ENCODE results near the gene COX7B2.

COX7B2 gene

GRCh38 chr4:46889410-46889809 lies 19.6 kb downstream of the COX7B2 start:
- H3K9ac ChIP-seq (ENCODE audit: low read length), result no peak overlapping the region
- H3K9me3 ChIP-seq (ENCODE audit: control insufficient read depth, low read depth, low read length), result no peaks in the 10 kb centered on the region
- H3K27ac ChIP-seq (ENCODE audit: low read length), result no peak overlapping the region
- H3K4me3 ChIP-seq (ENCODE audit: low read length), result no peak overlapping the region
- no peaks in the 10 kb centered on the region for H3K27me3 ChIP-seq (ENCODE audit: control insufficient read depth, insufficient read depth, low read length)
- no peaks in the 10 kb centered on the region for H3K4me1 ChIP-seq (ENCODE audit: control insufficient read depth, low read depth, low read length)
- no peaks in the 10 kb centered on the region for H3K36me3 ChIP-seq (ENCODE audit: control insufficient read depth, low read depth, low read length)

GRCh38 chr4:46886711-46887110 lies 22.3 kb downstream of the COX7B2 start:
- Histone ChIP-seq H3K4me3 (ENCODE audit: low read length) (no peak overlapping the region), H3K4me1 (ENCODE audit: control insufficient read depth, low read depth, low read length) (no peaks in the 10 kb centered on the region), H3K27ac (ENCODE audit: low read length) (no peak overlapping the region), H3K36me3 (ENCODE audit: control insufficient read depth, low read depth, low read length) (no peaks in the 10 kb centered on the region), H3K9me3 (ENCODE audit: control insufficient read depth, low read depth, low read length) (no peaks in the 10 kb centered on the region), H3K27me3 (ENCODE audit: control insufficient read depth, insufficient read depth, low read length) (no peaks in the 10 kb centered on the region), H3K9ac (ENCODE audit: low read length) (no peak overlapping the region)

DNA sequence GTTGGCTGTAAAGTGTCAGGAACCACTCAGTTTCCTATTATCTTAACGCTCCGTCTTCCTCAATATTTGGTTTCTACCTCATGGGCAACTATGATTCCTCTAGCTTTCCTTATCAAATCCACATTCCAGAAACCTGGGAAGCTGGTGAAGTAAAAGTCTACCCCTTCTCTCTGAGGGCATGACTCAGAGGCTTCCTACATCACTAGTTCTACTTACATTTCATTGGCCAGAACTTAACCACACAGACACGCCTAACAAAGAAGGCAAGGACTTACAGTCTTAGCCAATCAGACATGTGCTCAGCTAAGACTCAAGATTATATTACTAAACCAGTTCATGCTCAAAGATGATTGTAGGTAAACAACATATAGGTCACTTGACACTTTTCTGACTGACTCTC lies 30.4 kb downstream of the COX7B2 start:
- Histone ChIP-seq H3K4me3 (ENCODE audit: low read length) (no peak overlapping the region), H3K27me3 (ENCODE audit: control insufficient read depth, insufficient read depth, low read length) (no peaks in the 10 kb centered on the region)

GRCh38 chr4:46874811-46875210 lies 34.2 kb downstream of the COX7B2 start:
- no peaks in the 10 kb centered on the region for H3K9me3 ChIP-seq (ENCODE audit: control insufficient read depth, low read depth, low read length)

More for the DNA sequence above, 30.4 kb downstream of the COX7B2 start:
- no peaks in the 10 kb centered on the region for H3K36me3 ChIP-seq (ENCODE audit: control insufficient read depth, low read depth, low read length)
- no peak overlapping the region for H3K27ac ChIP-seq (ENCODE audit: low read length)
- no peaks in the 10 kb centered on the region for H3K9me3 ChIP-seq (ENCODE audit: control insufficient read depth, low read depth, low read length)
- H3K4me1 ChIP-seq (ENCODE audit: control insufficient read depth, low read depth, low read length), result no peaks in the 10 kb centered on the region
- no peak overlapping the region for H3K9ac ChIP-seq (ENCODE audit: low read length)

DNA sequence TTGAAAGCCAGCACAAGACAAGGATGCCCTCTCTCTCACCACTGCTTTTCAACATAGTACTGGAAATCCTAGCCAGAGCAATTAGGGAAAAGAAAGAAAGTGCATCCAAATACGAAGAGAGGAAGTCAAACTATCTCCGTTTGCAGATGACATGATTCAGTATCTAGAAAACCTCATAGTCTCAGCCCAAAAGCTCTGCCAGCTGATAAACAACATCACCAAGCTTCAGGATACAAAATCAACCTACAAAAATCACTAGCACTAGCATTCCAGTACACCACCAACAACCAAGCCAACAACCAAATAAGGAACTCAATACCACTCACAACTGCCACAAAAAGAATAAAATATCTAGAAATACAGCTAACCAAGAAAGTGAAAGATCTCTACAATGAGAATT lies 38.6 kb downstream of the COX7B2 start:
- H3K36me3 ChIP-seq (ENCODE audit: control insufficient read depth, low read depth, low read length), result no peaks in the 10 kb centered on the region
- H3K4me1 ChIP-seq (ENCODE audit: control insufficient read depth, low read depth, low read length), result no peaks in the 10 kb centered on the region
- H3K27me3 ChIP-seq (ENCODE audit: control insufficient read depth, insufficient read depth, low read length), result no peaks in the 10 kb centered on the region
- no peaks in the 10 kb centered on the region for H3K9me3 ChIP-seq (ENCODE audit: control insufficient read depth, low read depth, low read length)
- no peak overlapping the region for H3K4me3 ChIP-seq (ENCODE audit: low read length)
- H3K27ac ChIP-seq (ENCODE audit: low read length), result no peak overlapping the region
- no peak overlapping the region for H3K9ac ChIP-seq (ENCODE audit: low read length)

More at GRCh38 chr4:46874811-46875210, 34.2 kb downstream of the COX7B2 start:
- Histone ChIP-seq H3K9ac (ENCODE audit: low read length) (no peak overlapping the region), H3K4me3 (ENCODE audit: low read length) (no peak overlapping the region), H3K4me1 (ENCODE audit: control insufficient read depth, low read depth, low read length) (no peaks in the 10 kb centered on the region), H3K27ac (ENCODE audit: low read length) (no peak overlapping the region), H3K36me3 (ENCODE audit: control insufficient read depth, low read depth, low read length) (no peaks in the 10 kb centered on the region), H3K27me3 (ENCODE audit: control insufficient read depth, insufficient read depth, low read length) (no peaks in the 10 kb centered on the region)

GRCh38 chr4:46856333-46856732 lies 52.7 kb downstream of the COX7B2 start:
- Histone ChIP-seq H3K27ac (ENCODE audit: low read length) (no peak overlapping the region), H3K4me1 (ENCODE audit: control insufficient read depth, low read depth, low read length) (no peaks in the 10 kb centered on the region), H3K27me3 (ENCODE audit: control insufficient read depth, insufficient read depth, low read length) (no peaks in the 10 kb centered on the region), H3K36me3 (ENCODE audit: control insufficient read depth, low read depth, low read length) (no peaks in the 10 kb centered on the region), H3K9me3 (ENCODE audit: control insufficient read depth, low read depth, low read length) (no peaks in the 10 kb centered on the region), H3K4me3 (ENCODE audit: low read length) (no peak overlapping the region), H3K9ac (ENCODE audit: low read length) (no peak overlapping the region)

- no peak overlapping the region for H3K9ac ChIP-seq (ENCODE audit: low read length)
- H3K27ac ChIP-seq (ENCODE audit: low read length), result no peak overlapping the region
- no peak overlapping the region for H3K4me3 ChIP-seq (ENCODE audit: low read length)
- H3K4me1 ChIP-seq (ENCODE audit: control insufficient read depth, low read depth, low read length), result no peaks in the 10 kb centered on the region
- H3K9me3 ChIP-seq (ENCODE audit: control insufficient read depth, low read depth, low read length), result no peaks in the 10 kb centered on the region
- H3K36me3 ChIP-seq (ENCODE audit: control insufficient read depth, low read depth, low read length), result no peaks in the 10 kb centered on the region
- no peaks in the 10 kb centered on the region for H3K27me3 ChIP-seq (ENCODE audit: control insufficient read depth, insufficient read depth, low read length)
Observed at GRCh38 chr4:46852800-46853199, 56.2 kb downstream of the COX7B2 start.

GRCh38 chr4:46850026-46850425 lies 59.0 kb downstream of the COX7B2 start:
- no peak overlapping the region for H3K4me3 ChIP-seq (ENCODE audit: low read length)
- no peaks in the 10 kb centered on the region for H3K9me3 ChIP-seq (ENCODE audit: control insufficient read depth, low read depth, low read length)
- H3K4me1 ChIP-seq (ENCODE audit: control insufficient read depth, low read depth, low read length), result no peaks in the 10 kb centered on the region
- H3K27me3 ChIP-seq (ENCODE audit: control insufficient read depth, insufficient read depth, low read length), result no peaks in the 10 kb centered on the region
- H3K9ac ChIP-seq (ENCODE audit: low read length), result no peak overlapping the region
- no peak overlapping the region for H3K27ac ChIP-seq (ENCODE audit: low read length)
- no peaks in the 10 kb centered on the region for H3K36me3 ChIP-seq (ENCODE audit: control insufficient read depth, low read depth, low read length)

DNA sequence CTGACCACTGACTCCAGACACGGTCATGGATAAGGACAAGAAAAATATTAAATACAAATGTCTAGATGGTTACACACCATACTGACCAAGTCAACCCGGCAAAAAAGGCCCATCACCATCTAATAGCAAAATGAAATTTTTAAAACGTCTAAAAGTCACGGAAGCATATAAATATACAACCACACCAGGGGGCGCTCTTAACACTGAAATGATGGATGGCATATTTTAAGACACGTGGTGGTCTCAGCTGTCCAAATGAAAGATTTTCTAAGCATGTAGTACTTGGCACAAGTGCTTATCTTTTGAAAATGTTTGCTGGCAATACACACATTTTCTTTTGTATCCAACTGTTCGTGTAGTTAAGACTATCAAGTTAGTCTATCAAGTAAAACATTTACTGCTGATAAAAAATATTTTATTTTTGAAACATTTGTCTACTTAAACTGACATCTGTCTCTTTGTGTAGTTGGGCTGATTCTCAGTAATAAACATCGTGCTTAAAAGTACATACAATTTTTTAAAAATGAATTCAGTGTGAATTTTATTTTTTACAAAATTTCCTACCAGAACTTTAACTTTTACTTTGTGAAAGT lies 64.6 kb downstream of the COX7B2 start:
- no peaks in the 10 kb centered on the region for H3K9me3 ChIP-seq (ENCODE audit: control insufficient read depth, low read depth, low read length)
- H3K27me3 ChIP-seq (ENCODE audit: control insufficient read depth, insufficient read depth, low read length), result no peaks in the 10 kb centered on the region
- H3K9ac ChIP-seq (ENCODE audit: low read length), result no peak overlapping the region
- no peaks in the 10 kb centered on the region for H3K36me3 ChIP-seq (ENCODE audit: control insufficient read depth, low read depth, low read length)
- H3K4me3 ChIP-seq (ENCODE audit: low read length), result no peak overlapping the region
- no peaks in the 10 kb centered on the region for H3K4me1 ChIP-seq (ENCODE audit: control insufficient read depth, low read depth, low read length)
- no peak overlapping the region for H3K27ac ChIP-seq (ENCODE audit: low read length)

- H3K4me3 ChIP-seq (ENCODE audit: low read length), result no peak overlapping the region
- no peaks in the 10 kb centered on the region for H3K9me3 ChIP-seq (ENCODE audit: control insufficient read depth, low read depth, low read length)
- H3K4me1 ChIP-seq (ENCODE audit: control insufficient read depth, low read depth, low read length), result peaks cover 5% of the 10 kb centered on the region
Observed at GRCh38 chr4:46839128-46839527, 69.9 kb downstream of the COX7B2 start.

DNA sequence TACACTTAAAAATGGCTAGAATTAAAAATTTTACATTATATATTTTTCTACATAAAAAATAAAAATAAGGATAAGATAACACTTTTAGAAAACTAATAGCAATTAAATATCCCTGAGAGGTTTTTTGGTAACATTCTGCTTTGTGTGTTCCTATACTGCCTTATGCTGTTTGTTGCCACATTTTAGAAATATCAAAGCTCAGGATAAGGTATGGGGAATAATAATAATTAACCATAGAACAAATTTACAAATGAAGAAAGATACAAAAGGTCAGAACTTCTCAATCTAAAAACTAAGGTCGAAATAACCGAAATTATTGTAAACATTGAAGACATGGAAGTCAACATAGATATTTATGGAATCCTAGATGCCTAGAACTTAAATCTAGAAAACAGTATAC lies 71.4 kb downstream of the COX7B2 start:
- H3K27me3 ChIP-seq (ENCODE audit: control insufficient read depth, insufficient read depth, low read length), result no peaks in the 10 kb centered on the region
- H3K36me3 ChIP-seq (ENCODE audit: control insufficient read depth, low read depth, low read length), result no peaks in the 10 kb centered on the region
- H3K9ac ChIP-seq (ENCODE audit: low read length), result no peak overlapping the region
- peaks cover 5% of the 10 kb centered on the region for H3K4me1 ChIP-seq (ENCODE audit: control insufficient read depth, low read depth, low read length)
- no peak overlapping the region for H3K4me3 ChIP-seq (ENCODE audit: low read length)
- no peaks in the 10 kb centered on the region for H3K9me3 ChIP-seq (ENCODE audit: control insufficient read depth, low read depth, low read length)
- H3K27ac ChIP-seq (ENCODE audit: low read length), result no peak overlapping the region

More at GRCh38 chr4:46839128-46839527, 69.9 kb downstream of the COX7B2 start:
- Histone ChIP-seq H3K9ac (ENCODE audit: low read length) (no peak overlapping the region), H3K36me3 (ENCODE audit: control insufficient read depth, low read depth, low read length) (no peaks in the 10 kb centered on the region), H3K27ac (ENCODE audit: low read length) (no peak overlapping the region), H3K27me3 (ENCODE audit: control insufficient read depth, insufficient read depth, low read length) (no peaks in the 10 kb centered on the region)

GRCh38 chr4:46836584-46836983 lies 72.5 kb downstream of the COX7B2 start:
- Histone ChIP-seq H3K9me3 (ENCODE audit: control insufficient read depth, low read depth, low read length) (no peaks in the 10 kb centered on the region), H3K4me1 (ENCODE audit: control insufficient read depth, low read depth, low read length) (peaks cover 5% of the 10 kb centered on the region), H3K9ac (ENCODE audit: low read length) (no peak overlapping the region), H3K36me3 (ENCODE audit: control insufficient read depth, low read depth, low read length) (no peaks in the 10 kb centered on the region), H3K27ac (ENCODE audit: low read length) (no peak overlapping the region), H3K27me3 (ENCODE audit: control insufficient read depth, insufficient read depth, low read length) (no peaks in the 10 kb centered on the region), H3K4me3 (ENCODE audit: low read length) (no peak overlapping the region)
